PFSK-1 (cell line): ENCODE measurements around the gene ELAC1.

ENCODE experiments used
- FOXP2 ChIP-seq: optimal IDR thresholded peaks from 2 replicates; pipeline ENCODE3; 2011; ENCODE audit warnings: borderline replicate concordance, control low read depth, inconsistent platforms; ENCODE audit not compliant: insufficient read depth; ENCODE audit errors: extremely low read length, extremely low read depth
- POLR2AphosphoS5 ChIP-seq: IDR thresholded peaks from 2 replicates; pipeline ENCODE4 v1.6.1; 2012; ENCODE audit warnings: low read depth, mild to moderate bottlenecking, control low read depth, low read length, moderate library complexity
- SIN3A ChIP-seq: IDR thresholded peaks from 2 replicates; pipeline ENCODE4 v1.6.1; 2012; ENCODE audit warnings: mild to moderate bottlenecking, low read length, moderate library complexity, borderline replicate concordance; ENCODE audit not compliant: insufficient read depth
- TAF1 ChIP-seq: IDR thresholded peaks from 2 replicates; pipeline ENCODE4 v1.6.1; 2012; ENCODE audit warnings: low read length, control low read depth, borderline replicate concordance; ENCODE audit not compliant: insufficient read depth
- TF ChIP-seq, protein P1 (sequence below), 2 experiments: IDR thresholded peaks; 2 replicates each; pipeline versions ENCODE4 v1.6.1 to v1.8.0; 2011 to 2012; ENCODE audit warnings: low read depth in 2 of 2, low read length in 2 of 2, control low read depth in 1 of 2, inconsistent platforms in 1 of 2, mild to moderate bottlenecking in 1 of 2, moderate library complexity in 1 of 2; ENCODE audit not compliant: insufficient read depth in 1 of 2

Gene ELAC1

DNA sequence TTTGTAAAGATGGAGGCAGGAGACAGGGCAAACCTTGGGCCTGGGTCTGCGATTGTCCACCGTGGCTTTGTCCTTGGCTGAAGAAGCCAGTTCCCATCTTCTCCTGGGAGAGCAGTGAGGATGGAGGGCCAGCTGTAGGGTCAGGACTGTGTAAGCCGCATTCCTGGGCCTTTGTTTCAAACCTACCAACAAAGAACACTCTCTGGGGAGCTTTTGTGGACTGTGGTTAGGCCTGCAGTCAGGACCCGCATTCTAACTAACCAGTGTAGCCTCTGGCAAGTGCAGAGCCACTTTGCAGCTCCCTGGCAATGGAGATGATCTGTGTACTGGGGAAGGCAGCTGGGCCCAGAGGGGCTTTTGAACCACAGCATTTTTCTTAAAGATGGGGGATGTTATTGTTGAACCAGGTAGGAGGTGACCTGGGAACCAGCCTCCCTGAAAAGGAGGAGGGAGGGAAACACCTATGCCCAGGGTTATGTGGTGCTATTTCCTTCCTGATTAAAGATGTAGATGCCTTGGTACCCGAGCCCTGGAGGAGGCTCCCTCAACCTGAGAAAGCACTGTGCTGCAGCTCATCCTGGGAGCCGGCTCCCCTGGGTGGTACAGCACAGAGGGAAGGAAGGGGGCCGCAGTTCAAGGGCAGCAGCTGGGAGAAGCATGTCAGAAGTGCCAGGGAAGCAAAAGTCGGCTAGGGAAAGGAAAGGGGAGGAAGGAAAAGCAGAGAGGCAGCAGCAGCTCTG, 49.5 kb downstream of the ELAC1 start:
- TF ChIP-seq SIN3A (no peak), POLR2AphosphoS5 (no peak), TAF1 (no peak), FOXP2 (no peak)
- TF ChIP-seq, protein P1, sequence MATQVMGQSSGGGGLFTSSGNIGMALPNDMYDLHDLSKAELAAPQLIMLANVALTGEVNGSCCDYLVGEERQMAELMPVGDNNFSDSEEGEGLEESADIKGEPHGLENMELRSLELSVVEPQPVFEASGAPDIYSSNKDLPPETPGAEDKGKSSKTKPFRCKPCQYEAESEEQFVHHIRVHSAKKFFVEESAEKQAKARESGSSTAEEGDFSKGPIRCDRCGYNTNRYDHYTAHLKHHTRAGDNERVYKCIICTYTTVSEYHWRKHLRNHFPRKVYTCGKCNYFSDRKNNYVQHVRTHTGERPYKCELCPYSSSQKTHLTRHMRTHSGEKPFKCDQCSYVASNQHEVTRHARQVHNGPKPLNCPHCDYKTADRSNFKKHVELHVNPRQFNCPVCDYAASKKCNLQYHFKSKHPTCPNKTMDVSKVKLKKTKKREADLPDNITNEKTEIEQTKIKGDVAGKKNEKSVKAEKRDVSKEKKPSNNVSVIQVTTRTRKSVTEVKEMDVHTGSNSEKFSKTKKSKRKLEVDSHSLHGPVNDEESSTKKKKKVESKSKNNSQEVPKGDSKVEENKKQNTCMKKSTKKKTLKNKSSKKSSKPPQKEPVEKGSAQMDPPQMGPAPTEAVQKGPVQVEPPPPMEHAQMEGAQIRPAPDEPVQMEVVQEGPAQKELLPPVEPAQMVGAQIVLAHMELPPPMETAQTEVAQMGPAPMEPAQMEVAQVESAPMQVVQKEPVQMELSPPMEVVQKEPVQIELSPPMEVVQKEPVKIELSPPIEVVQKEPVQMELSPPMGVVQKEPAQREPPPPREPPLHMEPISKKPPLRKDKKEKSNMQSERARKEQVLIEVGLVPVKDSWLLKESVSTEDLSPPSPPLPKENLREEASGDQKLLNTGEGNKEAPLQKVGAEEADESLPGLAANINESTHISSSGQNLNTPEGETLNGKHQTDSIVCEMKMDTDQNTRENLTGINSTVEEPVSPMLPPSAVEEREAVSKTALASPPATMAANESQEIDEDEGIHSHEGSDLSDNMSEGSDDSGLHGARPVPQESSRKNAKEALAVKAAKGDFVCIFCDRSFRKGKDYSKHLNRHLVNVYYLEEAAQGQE (IDR thresholded peaks at IDR 0.05; ENCODE audit: insufficient read depth in 1 of 2, low read depth in 2 of 2, low read length in 2 of 2): no peak

DNA sequence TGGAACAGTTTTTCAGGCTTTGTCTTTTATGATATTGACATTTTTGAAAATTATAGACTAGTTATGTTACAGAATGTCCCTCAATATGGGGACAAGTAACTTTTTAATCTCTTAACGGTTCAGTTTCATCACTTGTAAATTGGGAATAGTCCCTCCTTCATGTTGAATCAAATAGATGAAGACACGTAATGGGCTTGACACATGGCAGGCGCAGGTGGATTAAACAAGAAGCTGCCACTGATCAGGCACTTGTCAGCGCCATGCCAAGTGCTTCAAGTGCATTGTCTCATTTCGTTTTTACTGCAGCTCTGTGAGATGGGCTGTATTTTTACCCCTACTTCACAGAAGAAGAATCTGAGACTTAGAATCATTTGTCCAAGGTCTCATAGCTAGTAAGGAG, 52.7 kb downstream of the ELAC1 start:
- TF ChIP-seq, protein P1 (IDR thresholded peaks at IDR 0.05; ENCODE audit: insufficient read depth in 1 of 2, low read depth in 2 of 2, low read length in 2 of 2): no peak
- no peak for TF ChIP-seq TAF1
- no peak for TF ChIP-seq FOXP2
- TF ChIP-seq SIN3A: no peak
- TF ChIP-seq POLR2AphosphoS5: no peak

- TF ChIP-seq POLR2AphosphoS5 (no peak), TAF1 (no peak), SIN3A (no peak), FOXP2 (no peak)
- TF ChIP-seq, protein P1 (IDR thresholded peaks at IDR 0.05; ENCODE audit: insufficient read depth in 1 of 2, low read depth in 2 of 2, low read length in 2 of 2): no peak
Measured at GRCh38 chr18:51021226-51021965, 53.6 kb downstream of the ELAC1 start.

- TF ChIP-seq SIN3A (no peak), TAF1 (no peak), FOXP2 (no peak), POLR2AphosphoS5 (no peak)
- TF ChIP-seq, protein P1 (IDR thresholded peaks at IDR 0.05; ENCODE audit: insufficient read depth in 1 of 2, low read depth in 2 of 2, low read length in 2 of 2): no peak
Measured at GRCh38 chr18:51025512-51025911, 57.7 kb downstream of the ELAC1 start.
